GM21576 (cell line): ENCODE results near the gene TRIM32.
A peak's percentile ranks its signal among the peaks of the same experiment; 100 is the strongest.
"Not testable (repeated sequence)": the region's sequence is repeated elsewhere in the genome, so short reads cannot be mapped to it uniquely, and the experiment has no call there.

Experiments
- ATAC-seq: cut with Tn5 transposase; IDR thresholded peaks from one replicate; pipeline ENCODE4 v1.9.1; 2021; ENCODE audit warnings: mild to moderate bottlenecking, moderate library complexity; ENCODE audit not compliant: unreplicated experiment

Gene TRIM32

DNA sequence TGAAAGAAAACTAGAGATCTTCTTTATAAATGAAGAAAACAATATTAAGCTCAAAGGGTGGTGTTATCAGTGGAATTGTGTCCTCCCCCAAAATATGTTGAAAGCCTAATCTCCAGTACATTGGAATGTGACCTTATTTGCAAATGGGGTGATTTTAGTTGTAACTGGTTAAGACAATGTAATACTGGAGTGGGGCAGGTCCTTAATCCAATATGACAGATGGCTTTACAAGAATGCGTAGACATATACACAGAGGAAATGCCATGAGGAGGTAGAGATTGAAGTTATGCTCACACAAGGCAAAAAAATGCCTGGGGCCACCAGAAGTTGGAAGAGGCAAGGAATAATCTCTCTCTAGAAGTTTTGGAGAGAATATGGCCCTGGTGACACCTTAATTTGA, 13.7 kb upstream of the TRIM32 start:
- no peak for ATAC-seq

DNA sequence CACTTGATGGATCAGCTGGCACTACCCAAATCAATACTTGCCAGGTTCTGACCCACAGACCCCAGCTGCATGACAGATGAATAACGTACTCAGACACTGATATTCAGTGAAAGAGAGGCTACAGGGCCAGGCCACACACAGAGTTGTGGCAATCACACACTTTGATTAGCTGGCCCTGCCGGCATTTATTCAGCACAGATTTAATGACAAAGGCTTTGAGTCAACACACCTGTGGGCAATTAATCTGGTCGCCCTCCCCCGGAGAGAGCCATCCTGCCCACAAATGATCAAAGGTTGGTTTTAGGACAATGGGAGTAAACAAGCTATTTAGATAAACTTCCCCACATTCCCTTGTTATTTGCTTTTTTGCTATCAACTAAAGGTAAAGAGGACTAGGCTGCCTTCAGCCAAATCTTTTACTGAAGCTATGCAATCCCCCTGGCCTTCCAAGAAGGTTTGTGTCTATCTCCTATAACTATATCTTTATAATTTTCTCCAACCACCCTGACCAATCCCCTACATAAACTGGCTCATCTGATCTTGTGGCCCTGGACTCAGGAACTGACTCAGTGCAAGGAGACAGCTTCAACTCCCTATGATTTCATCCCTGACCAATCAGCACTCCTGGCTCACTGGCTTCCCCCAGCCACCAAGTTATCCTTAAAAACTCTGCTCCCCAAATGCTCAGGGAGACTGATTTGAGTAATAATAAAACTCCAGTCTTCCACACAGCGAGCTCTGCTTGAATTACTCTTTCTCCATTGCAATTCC, 12.7 kb upstream of the TRIM32 start:
- no peak for ATAC-seq

DNA sequence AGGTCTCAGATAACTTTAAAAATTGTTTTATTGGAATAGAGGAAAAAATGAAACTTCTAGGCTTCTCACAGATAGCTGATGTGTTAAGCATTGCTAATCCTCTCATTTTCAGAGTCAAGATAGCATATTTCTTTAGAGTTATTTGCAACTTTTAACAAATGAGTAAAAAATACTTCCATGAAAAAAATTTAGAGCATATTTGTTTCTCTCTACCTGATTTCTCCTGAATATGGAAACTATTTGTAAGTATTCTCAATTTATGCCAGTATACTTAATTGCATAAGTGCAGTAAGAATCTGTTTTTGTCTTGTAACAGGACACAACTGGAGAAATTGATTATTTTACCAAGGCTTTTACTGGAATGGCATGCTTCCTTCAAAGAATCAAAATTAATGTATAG, 3.6 kb upstream of the TRIM32 start:
- ATAC-seq: no peak

DNA sequence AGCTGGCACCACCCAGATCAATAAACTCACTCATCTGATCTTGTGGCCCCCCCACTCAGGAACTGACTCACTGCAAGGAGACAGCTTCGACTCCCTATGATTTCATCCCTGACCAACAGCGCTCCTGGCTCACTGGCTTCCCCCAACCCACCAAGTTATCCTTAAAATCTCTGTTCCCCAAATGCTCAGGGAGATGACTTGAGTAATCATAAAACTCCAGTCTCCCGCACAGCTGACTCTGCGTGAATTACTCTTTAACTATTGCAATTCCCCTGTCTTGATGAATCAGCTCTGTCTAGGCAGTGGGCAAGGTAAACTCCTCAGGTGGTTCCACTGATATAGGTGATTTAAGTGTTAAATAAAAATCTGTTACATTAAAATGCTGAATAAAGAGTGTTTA, 1.9 kb upstream of the TRIM32 start:
- ATAC-seq: no peak

DNA sequence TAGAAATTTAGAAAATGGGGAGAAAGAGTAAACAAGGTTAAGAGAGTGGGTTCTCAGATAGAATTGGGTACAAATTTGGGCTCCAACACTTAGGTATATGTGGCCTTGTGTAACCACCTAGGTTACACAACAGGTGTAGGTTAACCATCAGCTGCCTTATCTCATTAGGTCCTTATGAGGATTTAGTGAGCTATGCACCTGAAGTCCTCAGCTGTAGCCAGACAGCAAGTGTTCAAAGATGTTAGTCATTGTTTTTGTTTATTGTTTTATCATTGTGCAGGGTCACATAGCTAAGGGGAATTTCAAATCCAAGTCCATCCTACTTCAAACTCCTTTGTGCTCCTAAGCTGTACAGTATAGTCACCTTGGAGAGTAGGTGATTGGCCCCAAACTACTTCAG, 970 bp upstream of the TRIM32 start:
- no peak for ATAC-seq

DNA sequence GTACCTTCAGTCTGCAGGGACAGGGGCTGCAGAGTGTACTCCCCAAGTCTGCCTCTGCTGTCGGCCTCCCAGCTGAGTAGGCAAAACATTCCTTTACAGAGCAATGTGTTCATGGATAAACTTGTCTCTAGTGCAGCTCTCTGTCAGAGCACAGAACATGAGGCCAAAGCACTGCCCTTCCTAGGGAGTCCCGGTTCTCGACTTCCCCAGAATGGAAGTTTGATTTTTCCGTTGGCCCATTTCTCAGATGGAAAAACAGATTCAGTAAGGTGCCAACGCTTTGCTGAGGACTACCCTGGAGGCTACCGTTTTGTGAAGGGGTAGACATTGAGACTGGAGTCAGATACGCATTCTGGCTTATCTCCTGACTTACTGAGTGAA, 422 bp upstream of the TRIM32 start:
- ATAC-seq: peak; percentile 36

DNA sequence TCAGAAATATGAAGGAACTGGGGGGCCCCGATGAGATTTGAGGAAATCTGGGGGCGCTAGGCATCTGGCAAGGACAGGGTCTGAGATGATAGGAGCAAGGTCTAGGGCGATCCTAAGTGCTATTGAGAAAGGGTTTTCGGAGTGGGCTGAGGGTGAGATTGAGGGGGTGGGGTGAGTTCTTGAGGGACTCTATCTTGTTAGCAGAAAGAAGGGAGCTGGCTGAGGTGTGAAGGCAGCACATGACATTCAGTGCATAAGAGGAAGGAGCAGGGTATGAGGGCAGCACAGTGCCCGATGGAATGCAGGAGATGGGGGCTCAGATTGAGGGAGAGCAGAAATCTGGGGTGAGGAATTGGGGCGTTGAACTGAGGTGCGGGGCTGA, 640 bp downstream of the TRIM32 start:
- ATAC-seq: no peak

DNA sequence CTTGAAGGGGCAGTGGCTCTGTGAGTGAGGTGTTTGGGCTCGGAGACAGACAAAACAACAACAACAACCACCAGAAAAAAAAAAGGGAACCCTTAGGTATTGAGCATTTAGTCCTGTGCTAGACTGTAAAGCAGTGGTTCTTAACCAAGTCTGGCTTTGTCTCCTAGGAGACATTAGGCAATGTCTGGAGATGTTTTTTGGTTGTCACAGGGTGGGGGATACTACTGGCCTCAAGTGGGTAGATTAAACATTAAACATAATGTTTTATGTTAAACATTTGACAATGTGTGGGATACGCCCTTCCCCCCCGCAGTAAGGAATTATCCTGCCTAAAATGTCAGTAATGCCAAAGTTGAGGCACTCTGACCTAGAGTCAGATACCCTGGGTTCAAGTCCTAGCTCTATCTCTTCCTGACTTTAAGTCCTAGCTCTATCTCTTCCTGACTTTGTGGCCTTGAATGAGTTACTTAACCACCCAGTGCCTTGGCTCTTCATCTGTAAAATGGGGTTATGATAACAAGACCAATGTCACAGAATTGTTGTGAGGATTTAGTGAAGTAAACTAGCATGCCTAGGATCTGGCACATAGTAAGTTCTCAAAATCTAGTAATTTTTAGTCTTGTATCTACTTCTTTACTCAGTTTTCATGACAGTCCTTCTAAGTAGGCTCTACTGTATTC, 1.8 kb downstream of the TRIM32 start:
- ATAC-seq: no peak

DNA sequence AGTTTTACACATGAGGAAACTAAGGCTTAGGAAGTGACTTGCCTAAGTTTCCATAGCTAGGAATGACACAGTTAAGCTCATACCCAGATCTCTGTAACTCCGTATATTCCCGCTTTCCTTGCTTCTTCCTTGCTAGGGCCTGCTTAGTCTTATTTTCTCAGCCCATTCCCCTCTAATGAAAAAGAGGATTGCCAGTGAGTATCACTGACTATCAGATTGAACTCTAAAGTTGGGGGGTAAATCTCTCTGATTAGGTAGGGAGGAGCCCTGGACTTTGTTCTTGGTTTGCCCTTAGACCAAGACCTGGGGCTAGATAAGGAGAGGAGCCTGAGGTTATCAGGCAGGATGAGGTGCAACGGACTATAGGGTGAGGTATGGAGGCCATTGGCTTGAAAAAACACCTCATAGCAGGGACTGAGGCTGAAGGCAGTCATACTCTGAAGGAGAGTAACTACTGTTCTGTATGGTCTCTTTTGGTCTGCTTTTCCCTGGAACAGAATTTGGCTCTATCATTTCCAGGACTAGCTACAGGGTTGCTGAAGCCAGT, 2.5 kb downstream of the TRIM32 start:
- no peak for ATAC-seq

DNA sequence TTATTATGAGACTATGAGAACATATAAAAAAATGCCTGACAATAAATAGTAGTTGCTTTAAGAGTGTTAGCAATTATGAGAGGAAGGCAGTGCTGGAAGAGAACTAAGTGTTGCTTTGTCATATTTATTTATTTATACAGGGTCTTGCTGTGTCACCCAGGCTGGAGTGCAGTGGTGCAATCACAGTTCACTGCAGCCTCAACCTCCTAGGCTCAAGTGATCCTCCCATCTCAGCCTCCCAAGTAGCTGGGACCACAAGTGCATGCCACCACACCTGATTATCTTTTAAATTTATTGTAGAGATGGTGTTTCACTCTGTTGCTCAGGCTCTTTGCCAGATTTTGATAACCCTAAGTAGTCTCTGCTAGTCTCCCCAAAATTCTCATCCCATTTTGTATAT, 3.7 kb downstream of the TRIM32 start:
- not testable (repeated sequence) for ATAC-seq

DNA sequence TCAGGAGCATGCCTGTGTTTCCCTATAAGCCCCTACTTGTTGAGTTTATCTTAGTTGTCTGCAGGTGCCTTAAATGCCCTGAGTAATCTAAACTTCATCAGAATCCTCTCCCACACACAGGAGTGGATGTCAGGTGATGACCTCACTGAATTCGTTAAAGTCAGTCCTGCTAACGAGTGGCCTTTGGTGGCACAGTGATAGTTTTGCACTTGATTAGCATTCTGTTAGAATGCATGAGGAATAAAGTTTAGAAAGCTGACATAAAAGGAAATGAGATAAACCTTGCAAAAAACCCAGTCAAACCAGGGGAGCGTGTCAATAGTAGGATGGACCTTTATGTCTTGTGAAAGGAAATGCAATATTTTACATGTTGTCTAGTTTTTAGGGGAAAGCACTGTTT, 4.5 kb downstream of the TRIM32 start:
- no peak for ATAC-seq

DNA sequence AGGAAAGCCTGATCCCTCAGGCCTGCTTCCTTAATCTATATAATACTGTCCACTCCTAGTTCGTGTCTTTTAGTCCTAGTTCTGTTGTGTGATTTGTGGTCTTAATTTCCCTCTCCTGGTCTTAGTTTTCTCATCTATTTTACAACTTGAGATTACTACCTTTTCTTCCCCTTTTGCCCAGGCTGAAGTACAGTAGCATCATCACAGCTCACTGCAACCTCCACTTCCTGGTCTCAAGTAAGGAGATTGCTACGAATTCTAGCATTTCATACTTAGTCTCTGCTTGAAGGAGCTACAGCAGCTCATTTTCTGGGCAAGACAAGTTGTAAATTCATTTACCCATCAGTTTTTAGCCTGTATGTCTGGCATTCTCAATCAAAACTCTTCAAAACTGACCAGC, 5.5 kb downstream of the TRIM32 start:
- peak; percentile 38 for ATAC-seq

DNA sequence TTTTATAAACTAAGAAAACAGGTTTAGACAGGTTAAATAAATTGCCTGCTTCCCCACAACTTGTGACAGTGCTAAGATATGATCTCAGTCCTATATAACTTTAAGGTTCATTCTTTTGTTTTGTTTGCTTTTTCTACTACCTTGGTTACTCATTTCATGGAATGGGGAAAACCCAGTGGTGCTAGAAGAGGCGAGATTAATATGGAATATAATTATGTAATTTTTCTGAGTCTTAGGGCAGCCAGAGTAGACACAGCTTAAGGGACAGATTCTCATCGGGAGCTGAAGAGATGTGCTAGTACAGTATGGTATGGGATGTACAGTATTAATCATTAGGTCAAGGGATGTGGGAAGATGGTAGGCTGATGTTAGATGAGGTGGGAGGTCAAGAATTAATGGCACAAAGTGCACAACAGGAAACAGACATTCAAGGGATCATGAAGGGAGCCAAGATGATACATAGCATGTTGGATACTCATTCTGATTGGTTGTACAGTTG, 6.2 kb downstream of the TRIM32 start:
- no peak for ATAC-seq

DNA sequence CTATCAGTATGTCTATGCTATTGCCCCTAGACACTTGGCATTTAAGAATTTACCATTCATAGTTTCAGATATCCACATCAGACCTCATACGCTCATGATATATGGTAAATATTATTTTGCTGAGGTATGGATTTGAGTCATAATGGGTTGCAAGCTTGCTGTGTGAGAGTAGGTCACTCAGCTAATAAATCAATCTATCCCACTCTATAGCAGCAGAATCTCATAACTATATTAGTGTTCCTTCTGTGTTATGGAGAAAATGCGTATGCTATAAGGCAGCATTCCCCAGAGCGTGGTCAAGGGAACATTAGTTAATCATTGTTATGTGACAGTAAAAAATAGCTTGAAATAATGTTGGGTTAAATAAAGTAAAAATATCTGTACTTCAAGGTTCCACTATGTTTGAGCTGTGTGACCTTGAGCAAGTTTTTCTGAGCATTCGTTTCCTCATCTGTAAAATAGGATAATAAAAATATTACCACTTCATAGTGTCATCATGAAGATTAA, 7.7 kb downstream of the TRIM32 start:
- no peak for ATAC-seq

DNA sequence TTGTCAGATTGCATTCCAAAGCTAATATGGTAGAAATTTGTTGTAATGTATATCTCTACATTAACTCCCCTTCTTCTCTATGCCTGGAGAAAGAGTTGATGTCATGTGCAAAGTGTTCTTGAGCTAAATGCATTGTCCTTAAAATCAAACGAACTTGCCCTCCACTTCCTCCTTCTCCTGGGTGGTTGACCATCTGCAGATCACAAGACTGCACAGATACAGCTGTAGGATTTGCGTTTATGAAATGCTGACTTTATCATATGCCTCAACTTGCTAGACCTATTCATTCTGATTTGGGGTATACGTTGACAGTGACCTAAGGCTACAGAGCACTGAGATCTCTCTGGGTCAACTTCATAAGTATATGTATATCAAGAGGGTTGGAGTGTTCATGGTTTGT, 8.3 kb downstream of the TRIM32 start:
- no peak for ATAC-seq

DNA sequence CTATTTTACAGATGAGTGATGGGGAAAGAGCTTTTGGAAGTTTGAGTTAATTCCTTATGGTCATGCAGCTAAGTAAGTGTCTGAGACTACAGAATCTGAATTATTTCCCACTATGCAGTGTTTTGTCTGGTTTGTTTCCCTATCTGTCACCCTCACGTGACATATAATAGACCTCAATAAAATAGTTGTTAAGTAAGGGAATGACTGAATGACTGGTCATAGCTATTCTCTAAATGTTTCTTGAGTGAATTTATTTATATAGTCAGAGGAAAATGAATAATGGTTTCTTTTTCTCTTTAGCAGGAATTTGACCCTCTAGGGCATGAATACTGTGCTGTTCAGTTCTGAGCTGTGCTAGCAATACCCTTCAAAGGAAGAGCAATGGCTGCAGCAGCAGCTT, 10.3 kb downstream of the TRIM32 start:
- no peak for ATAC-seq

DNA sequence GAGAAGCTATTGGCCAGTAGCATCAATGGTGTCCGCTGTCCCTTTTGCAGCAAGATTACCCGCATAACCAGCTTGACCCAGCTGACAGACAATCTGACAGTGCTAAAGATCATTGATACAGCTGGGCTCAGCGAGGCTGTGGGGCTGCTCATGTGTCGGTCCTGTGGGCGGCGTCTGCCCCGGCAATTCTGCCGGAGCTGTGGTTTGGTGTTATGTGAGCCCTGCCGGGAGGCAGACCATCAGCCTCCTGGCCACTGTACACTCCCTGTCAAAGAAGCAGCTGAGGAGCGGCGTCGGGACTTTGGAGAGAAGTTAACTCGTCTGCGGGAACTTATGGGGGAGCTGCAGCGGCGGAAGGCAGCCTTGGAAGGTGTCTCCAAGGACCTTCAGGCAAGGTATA, 10.8 kb downstream of the TRIM32 start:
- no peak for ATAC-seq

DNA sequence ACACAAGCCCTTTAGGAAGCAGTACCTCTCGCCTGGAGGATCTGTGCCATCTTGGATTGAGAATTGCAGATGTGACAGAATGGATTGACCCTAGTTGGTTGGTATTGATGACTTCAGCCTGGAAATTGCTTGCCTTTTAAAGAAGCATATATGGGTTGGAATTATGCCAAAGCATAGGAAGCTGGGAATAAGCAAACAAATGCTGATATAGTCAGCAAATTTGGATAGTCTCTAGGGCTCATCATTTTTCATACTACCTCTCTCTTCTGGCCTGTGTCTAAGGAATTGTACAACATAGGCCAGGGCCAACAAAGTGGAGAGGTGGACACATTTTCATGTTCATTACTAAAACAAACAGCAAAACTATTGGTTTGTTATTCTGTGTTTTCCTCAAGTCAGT, 13.2 kb downstream of the TRIM32 start:
- ATAC-seq: no peak

DNA sequence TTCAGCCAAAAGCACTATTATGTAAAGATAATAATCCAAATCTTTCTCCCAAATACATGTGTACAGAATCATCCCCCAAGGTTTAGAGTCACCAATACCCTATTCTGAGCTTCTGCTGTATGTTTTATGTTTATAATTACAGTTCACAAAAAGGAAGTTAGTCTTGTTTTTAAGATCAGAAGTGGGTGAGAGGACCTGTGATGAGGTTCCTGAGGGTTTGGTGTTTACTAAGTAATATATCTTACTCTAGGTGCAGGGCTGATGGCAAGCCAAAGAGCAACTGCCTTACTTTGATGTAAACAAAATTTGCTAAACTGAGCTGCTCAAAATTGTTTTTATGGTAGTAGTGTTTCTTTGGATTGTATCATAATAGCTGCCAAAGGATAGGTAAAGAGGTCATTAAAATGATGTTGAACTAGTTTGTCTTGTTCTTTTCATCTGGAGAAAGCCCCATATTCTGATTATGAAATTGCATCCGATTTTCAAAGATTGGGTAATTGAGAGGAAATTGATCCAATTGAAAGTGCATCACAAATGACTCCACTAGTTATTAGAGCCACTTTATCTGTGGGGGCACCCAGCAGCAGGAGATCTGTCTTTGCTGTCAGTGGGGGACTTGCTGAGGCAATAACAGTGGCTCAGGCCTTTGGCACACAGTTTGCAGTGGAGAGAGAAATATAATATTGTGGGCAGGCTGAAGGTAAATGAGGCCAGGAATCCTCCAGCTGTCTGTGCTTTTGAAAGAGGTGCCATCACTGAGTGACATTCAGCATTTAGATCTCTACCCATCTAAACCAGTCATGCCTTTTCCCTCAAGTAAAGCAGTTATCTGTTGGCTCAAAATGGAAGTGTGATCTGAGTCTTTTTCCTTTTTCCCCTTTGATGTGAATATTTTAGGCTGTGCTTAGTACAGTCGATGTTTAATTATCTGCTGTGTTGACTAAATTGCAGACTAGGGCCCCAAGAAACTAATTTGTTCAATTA, 14.1 kb downstream of the TRIM32 start:
- ATAC-seq: no peak

DNA sequence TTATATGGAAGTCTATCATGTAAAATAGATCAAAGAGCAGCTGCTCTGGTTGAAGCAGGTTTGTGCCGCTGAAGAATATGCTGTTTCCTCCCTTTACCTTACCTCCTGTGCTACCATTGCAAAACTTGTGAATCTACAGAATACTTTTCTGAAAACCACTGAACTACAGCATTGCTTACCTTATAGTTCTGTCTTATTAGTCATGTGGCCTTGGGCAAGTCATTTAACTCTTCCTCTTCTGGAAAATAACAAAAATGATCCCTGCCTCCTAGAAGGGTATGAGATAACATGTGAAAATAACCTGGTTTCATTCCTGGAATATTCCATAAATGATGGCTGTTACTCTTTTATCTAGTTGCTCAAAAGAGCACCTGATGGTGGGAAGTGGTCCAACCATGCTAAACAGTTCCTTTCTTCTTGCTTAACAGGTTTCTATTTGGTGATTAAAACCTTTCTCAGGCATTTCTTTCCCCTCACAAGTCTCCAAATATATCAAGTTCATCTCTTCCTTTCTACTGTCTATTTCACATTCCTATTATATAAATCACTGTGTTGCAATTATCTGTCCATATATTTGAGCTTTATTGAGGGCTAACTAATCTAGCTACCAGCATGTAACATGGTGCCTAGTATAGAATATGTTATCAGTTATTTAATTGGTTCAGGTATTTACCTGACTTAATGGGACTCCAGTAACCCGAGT, 15.0 kb downstream of the TRIM32 start:
- ATAC-seq: no peak
